ENCODE measurements around the gene ASB2. TPM values are rescaled to one million over a fixed set of nuclear protein-coding genes. Genes with fewer than 3 reads are reported as not detected.

The ASB2 gene
- total and polyA plus RNA-seq, 2 of the 13 experiments (the other 11 are each of a cell fraction or from before 2014, with no cell fraction given): 0.82 to 4.1 TPM

DNA sequence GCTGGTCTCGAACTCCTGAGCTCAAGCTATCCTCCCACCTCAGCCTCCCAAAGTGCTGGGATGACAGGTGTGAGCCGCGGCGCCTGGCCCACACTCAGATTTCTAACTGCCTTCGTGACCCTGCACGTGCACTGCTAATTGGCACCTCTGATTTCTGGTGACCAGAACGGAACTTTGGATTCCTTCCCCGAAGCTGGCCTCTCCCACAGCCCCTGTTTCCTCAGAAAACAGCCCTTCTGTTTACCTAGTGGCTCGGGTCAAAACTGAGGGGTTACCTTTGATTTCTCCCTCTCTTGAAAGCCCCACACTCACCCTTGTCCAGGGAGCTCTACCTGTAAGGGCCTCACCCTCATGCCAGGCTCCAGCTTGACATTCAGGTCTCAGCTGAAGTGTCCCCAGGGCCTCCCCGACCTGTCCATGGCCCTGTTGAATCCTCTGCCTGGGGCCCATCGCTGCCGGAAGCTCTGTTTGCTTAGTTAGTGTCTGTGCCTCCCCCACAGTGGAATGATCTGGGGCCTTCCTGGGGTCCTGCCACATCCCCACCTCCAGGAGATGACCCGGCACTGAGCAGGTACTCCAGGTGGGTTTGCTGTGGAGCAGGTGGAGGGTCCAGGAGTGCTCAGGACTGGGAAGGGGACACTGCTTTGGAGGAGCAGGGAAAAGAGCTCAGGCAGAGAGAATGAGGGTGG, 73.6 kb downstream of the ASB2 start (continued):
- TF ChIP-seq, protein P1, sequence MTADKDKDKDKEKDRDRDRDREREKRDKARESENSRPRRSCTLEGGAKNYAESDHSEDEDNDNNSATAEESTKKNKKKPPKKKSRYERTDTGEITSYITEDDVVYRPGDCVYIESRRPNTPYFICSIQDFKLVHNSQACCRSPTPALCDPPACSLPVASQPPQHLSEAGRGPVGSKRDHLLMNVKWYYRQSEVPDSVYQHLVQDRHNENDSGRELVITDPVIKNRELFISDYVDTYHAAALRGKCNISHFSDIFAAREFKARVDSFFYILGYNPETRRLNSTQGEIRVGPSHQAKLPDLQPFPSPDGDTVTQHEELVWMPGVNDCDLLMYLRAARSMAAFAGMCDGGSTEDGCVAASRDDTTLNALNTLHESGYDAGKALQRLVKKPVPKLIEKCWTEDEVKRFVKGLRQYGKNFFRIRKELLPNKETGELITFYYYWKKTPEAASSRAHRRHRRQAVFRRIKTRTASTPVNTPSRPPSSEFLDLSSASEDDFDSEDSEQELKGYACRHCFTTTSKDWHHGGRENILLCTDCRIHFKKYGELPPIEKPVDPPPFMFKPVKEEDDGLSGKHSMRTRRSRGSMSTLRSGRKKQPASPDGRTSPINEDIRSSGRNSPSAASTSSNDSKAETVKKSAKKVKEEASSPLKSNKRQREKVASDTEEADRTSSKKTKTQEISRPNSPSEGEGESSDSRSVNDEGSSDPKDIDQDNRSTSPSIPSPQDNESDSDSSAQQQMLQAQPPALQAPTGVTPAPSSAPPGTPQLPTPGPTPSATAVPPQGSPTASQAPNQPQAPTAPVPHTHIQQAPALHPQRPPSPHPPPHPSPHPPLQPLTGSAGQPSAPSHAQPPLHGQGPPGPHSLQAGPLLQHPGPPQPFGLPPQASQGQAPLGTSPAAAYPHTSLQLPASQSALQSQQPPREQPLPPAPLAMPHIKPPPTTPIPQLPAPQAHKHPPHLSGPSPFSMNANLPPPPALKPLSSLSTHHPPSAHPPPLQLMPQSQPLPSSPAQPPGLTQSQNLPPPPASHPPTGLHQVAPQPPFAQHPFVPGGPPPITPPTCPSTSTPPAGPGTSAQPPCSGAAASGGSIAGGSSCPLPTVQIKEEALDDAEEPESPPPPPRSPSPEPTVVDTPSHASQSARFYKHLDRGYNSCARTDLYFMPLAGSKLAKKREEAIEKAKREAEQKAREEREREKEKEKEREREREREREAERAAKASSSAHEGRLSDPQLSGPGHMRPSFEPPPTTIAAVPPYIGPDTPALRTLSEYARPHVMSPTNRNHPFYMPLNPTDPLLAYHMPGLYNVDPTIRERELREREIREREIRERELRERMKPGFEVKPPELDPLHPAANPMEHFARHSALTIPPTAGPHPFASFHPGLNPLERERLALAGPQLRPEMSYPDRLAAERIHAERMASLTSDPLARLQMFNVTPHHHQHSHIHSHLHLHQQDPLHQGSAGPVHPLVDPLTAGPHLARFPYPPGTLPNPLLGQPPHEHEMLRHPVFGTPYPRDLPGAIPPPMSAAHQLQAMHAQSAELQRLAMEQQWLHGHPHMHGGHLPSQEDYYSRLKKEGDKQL (CRISPR knock-in tag; IDR thresholded peaks at IDR 0.05; ENCODE audit: low read depth): peak; percentile 35; the same call in 1 of the 2 replicates
- TF ChIP-seq HMGA1 (CRISPR knock-in tag; conservative IDR thresholded peaks at IDR 0.05) (no peak), SP1 (IDR thresholded peaks at IDR 0.05) (no peak), SP1 (CRISPR knock-in tag; IDR thresholded peaks at IDR 0.05) (no peak), ZNF530 (CRISPR knock-in tag; IDR thresholded peaks at IDR 0.05; ENCODE audit: low read depth) (no peak), ZNF207 (IDR thresholded peaks at IDR 0.05; ENCODE audit: borderline replicate concordance) (no peak), DMAP1 (CRISPR knock-in tag; IDR thresholded peaks at IDR 0.05) (no peak), ZNF572 (CRISPR knock-in tag; IDR thresholded peaks at IDR 0.05) (no peak), GATAD2A (CRISPR knock-in tag; IDR thresholded peaks at IDR 0.05) (peak; percentile 77), ZNF709 (CRISPR knock-in tag; IDR thresholded peaks at IDR 0.05) (no peak), PTBP1 (IDR thresholded peaks at IDR 0.05; ENCODE audit: low read depth, low read length, poor library complexity, severe bottlenecking) (no peak), XBP1 (CRISPR knock-in tag; IDR thresholded peaks at IDR 0.05) (no peak), SCMH1 (CRISPR knock-in tag; IDR thresholded peaks at IDR 0.05; ENCODE audit: borderline replicate concordance) (no peak)
- TF ChIP-seq, protein P2, sequence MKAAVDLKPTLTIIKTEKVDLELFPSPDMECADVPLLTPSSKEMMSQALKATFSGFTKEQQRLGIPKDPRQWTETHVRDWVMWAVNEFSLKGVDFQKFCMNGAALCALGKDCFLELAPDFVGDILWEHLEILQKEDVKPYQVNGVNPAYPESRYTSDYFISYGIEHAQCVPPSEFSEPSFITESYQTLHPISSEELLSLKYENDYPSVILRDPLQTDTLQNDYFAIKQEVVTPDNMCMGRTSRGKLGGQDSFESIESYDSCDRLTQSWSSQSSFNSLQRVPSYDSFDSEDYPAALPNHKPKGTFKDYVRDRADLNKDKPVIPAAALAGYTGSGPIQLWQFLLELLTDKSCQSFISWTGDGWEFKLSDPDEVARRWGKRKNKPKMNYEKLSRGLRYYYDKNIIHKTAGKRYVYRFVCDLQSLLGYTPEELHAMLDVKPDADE (CRISPR knock-in tag; IDR thresholded peaks at IDR 0.05): no peak
- TF ChIP-seq, protein P3, sequence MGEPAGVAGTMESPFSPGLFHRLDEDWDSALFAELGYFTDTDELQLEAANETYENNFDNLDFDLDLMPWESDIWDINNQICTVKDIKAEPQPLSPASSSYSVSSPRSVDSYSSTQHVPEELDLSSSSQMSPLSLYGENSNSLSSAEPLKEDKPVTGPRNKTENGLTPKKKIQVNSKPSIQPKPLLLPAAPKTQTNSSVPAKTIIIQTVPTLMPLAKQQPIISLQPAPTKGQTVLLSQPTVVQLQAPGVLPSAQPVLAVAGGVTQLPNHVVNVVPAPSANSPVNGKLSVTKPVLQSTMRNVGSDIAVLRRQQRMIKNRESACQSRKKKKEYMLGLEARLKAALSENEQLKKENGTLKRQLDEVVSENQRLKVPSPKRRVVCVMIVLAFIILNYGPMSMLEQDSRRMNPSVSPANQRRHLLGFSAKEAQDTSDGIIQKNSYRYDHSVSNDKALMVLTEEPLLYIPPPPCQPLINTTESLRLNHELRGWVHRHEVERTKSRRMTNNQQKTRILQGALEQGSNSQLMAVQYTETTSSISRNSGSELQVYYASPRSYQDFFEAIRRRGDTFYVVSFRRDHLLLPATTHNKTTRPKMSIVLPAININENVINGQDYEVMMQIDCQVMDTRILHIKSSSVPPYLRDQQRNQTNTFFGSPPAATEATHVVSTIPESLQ (CRISPR knock-in tag; conservative IDR thresholded peaks at IDR 0.05): no peak
- TF ChIP-seq, protein P4, sequence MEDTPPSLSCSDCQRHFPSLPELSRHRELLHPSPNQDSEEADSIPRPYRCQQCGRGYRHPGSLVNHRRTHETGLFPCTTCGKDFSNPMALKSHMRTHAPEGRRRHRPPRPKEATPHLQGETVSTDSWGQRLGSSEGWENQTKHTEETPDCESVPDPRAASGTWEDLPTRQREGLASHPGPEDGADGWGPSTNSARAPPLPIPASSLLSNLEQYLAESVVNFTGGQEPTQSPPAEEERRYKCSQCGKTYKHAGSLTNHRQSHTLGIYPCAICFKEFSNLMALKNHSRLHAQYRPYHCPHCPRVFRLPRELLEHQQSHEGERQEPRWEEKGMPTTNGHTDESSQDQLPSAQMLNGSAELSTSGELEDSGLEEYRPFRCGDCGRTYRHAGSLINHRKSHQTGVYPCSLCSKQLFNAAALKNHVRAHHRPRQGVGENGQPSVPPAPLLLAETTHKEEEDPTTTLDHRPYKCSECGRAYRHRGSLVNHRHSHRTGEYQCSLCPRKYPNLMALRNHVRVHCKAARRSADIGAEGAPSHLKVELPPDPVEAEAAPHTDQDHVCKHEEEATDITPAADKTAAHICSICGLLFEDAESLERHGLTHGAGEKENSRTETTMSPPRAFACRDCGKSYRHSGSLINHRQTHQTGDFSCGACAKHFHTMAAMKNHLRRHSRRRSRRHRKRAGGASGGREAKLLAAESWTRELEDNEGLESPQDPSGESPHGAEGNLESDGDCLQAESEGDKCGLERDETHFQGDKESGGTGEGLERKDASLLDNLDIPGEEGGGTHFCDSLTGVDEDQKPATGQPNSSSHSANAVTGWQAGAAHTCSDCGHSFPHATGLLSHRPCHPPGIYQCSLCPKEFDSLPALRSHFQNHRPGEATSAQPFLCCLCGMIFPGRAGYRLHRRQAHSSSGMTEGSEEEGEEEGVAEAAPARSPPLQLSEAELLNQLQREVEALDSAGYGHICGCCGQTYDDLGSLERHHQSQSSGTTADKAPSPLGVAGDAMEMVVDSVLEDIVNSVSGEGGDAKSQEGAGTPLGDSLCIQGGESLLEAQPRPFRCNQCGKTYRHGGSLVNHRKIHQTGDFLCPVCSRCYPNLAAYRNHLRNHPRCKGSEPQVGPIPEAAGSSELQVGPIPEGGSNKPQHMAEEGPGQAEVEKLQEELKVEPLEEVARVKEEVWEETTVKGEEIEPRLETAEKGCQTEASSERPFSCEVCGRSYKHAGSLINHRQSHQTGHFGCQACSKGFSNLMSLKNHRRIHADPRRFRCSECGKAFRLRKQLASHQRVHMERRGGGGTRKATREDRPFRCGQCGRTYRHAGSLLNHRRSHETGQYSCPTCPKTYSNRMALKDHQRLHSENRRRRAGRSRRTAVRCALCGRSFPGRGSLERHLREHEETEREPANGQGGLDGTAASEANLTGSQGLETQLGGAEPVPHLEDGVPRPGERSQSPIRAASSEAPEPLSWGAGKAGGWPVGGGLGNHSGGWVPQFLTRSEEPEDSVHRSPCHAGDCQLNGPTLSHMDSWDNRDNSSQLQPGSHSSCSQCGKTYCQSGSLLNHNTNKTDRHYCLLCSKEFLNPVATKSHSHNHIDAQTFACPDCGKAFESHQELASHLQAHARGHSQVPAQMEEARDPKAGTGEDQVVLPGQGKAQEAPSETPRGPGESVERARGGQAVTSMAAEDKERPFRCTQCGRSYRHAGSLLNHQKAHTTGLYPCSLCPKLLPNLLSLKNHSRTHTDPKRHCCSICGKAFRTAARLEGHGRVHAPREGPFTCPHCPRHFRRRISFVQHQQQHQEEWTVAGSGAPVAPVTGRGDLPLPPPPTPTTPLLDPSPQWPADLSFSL (CRISPR knock-in tag; IDR thresholded peaks at IDR 0.05): no peak
